NCI-H2107 (cell line): ENCODE results near the gene SREBF1.

Experiments
- DNase-seq: peaks from one replicate; lab custom pipeline; 2025; lab: John Stamatoyannopoulos, UW

SREBF1 gene

GRCh38 chr17:17836818-17837379 lies at the start of gene SREBF1:
TSS of gene SREBF1 (minus strand) at chr17:17836986. CDS start at chr17:17836817, 169 bp downstream.
- no peak for DNase-seq

- DNase-seq = no peak
Measured at GRCh38 chr17:17886226-17886625, 49.4 kb upstream of the SREBF1 start.

- DNase-seq = no peak
Measured at GRCh38 chr17:17884391-17885357, 47.9 kb upstream of the SREBF1 start.

- no peak for DNase-seq
Measured at GRCh38 chr17:17883801-17884200, 47.0 kb upstream of the SREBF1 start.

GRCh38 chr17:17882082-17882581 lies 45.3 kb upstream of the SREBF1 start:
- no peak for DNase-seq

- DNase-seq = no peak
Measured at GRCh38 chr17:17880577-17881196, 43.9 kb upstream of the SREBF1 start.

- DNase-seq = no peak
Measured at GRCh38 chr17:17877529-17878358, 41.0 kb upstream of the SREBF1 start.

- no peak for DNase-seq
Measured at GRCh38 chr17:17876959-17877528, 40.3 kb upstream of the SREBF1 start.

GRCh38 chr17:17874478-17874877 lies 37.7 kb upstream of the SREBF1 start:
- DNase-seq = no peak

- DNase-seq = no peak
Measured at GRCh38 chr17:17873450-17873991, 36.7 kb upstream of the SREBF1 start.

- no peak for DNase-seq
Measured at GRCh38 chr17:17872547-17873345, 36.0 kb upstream of the SREBF1 start.

GRCh38 chr17:17871913-17872312 lies 35.1 kb upstream of the SREBF1 start:
- no peak for DNase-seq

- DNase-seq = no peak
Measured at GRCh38 chr17:17870247-17870646, 33.5 kb upstream of the SREBF1 start.

GRCh38 chr17:17868641-17869522 lies 32.1 kb upstream of the SREBF1 start:
- DNase-seq = no peak

GRCh38 chr17:17866897-17867296 lies 30.1 kb upstream of the SREBF1 start:
- DNase-seq = no peak

GRCh38 chr17:17866425-17866824 lies 29.6 kb upstream of the SREBF1 start:
- DNase-seq = no peak

GRCh38 chr17:17865035-17865434 lies 28.2 kb upstream of the SREBF1 start:
- no peak for DNase-seq

GRCh38 chr17:17860766-17861107 lies 24.0 kb upstream of the SREBF1 start:
- DNase-seq = no peak
